Hepatocyte (in vitro differentiated cells): ENCODE measurements around the gene GATA2.

ENCODE experiments used
- CTCF ChIP-seq: fragments of 200-600 bp; sonication (generic); IDR thresholded peaks from 2 replicates; pipeline ENCODE4 v1.5.1; 2016; ENCODE audit warnings: antibody characterized with exemption, mild to moderate bottlenecking; ENCODE audit not compliant: poor library complexity
- EZH2 ChIP-seq: fragments of 200-600 bp; sonication (generic); IDR thresholded peaks from 2 replicates; pipeline ENCODE4 v1.6.1; 2016; ENCODE audit warnings: antibody characterized with exemption, mild to moderate bottlenecking, borderline replicate concordance
- EZH2phosphoT487 ChIP-seq: fragments of 200-600 bp; sonication (generic); IDR thresholded peaks from one replicate; pipeline ENCODE4 v1.6.1; 2018; ENCODE audit warnings: antibody characterized with exemption, mild to moderate bottlenecking, low read depth, moderate library complexity; ENCODE audit not compliant: unreplicated experiment, severe bottlenecking

- TF ChIP-seq CTCF = no peak
- TF ChIP-seq EZH2 = no peak
- no peak for TF ChIP-seq EZH2phosphoT487
These were observed 1.4 kb downstream of the GATA2 start for GRCh38 chr3:128491691-128491940.
